H9 (cell line): ENCODE measurements around the gene OSBPL2. TPM values are rescaled to one million over a fixed set of nuclear protein-coding genes. Genes with fewer than 3 reads are reported as not detected.

Source experiments
- DNase-seq: peaks from one replicate; pipeline ENCODE4 v3.0.0-alpha.2; 2017
- H2AFZ ChIP-seq: one replicate; pipeline ENCODE4 v1.6.1; 2013; ENCODE audit warnings: mild to moderate bottlenecking, low read length, control low read depth, moderate library complexity
- H2AK5ac ChIP-seq: 2 replicates; pipeline ENCODE4 v1.6.1; 2013; ENCODE audit warnings: low read length, control low read depth, mixed read lengths; ENCODE audit not compliant: insufficient read length
- H2BK120ac ChIP-seq: one replicate; pipeline ENCODE4 v1.6.1; 2013; ENCODE audit warnings: low read depth, mild to moderate bottlenecking, low read length, control low read depth, inconsistent platforms; ENCODE audit not compliant: poor library complexity, severe bottlenecking
- H2BK12ac ChIP-seq: 2 replicates; pipeline ENCODE4 v1.6.1; 2013; ENCODE audit warnings: low read length, control low read depth, mixed read lengths, low read depth; ENCODE audit not compliant: insufficient read length
- H2BK15ac ChIP-seq: 2 replicates; pipeline ENCODE4 v1.6.1; 2013; ENCODE audit warnings: low read depth, low read length, control low read depth
- H2BK20ac ChIP-seq: one replicate; pipeline ENCODE4 v1.6.1; 2013; ENCODE audit warnings: low read depth, mild to moderate bottlenecking, low read length, control low read depth, inconsistent platforms; ENCODE audit not compliant: poor library complexity, severe bottlenecking
- H2BK5ac ChIP-seq: 2 replicates; pipeline ENCODE4 v1.6.1; 2013; ENCODE audit warnings: low read length, control low read depth, mixed read lengths; ENCODE audit not compliant: insufficient read length
- H3K14ac ChIP-seq: 2 replicates; pipeline ENCODE4 v1.6.1; 2013; ENCODE audit warnings: low read length, control low read depth; ENCODE audit not compliant: insufficient read depth
- H3K18ac ChIP-seq: 2 replicates; pipeline ENCODE4 v1.6.1; 2013; ENCODE audit warnings: low read depth, mild to moderate bottlenecking, mixed read lengths, low read length, control low read depth; ENCODE audit not compliant: insufficient read length
- H3K23ac ChIP-seq: 2 replicates; pipeline ENCODE4 v1.6.1; 2013; ENCODE audit warnings: low read length, control low read depth, mixed read lengths, low read depth; ENCODE audit not compliant: insufficient read length
- H3K23me2 ChIP-seq: 2 replicates; pipeline ENCODE4 v1.6.1; 2013; ENCODE audit warnings: low read depth, mild to moderate bottlenecking, mixed read lengths, low read length, control low read depth; ENCODE audit not compliant: insufficient read length, poor library complexity, severe bottlenecking
- H3K27ac ChIP-seq: 2 replicates; pipeline ENCODE4 v1.5.1; 2013; ENCODE audit warnings: low read length, control low read depth, mixed read lengths, low read depth; ENCODE audit not compliant: insufficient read length
- H3K27me3 ChIP-seq: 2 replicates; pipeline ENCODE4 v1.6.1; 2013; ENCODE audit warnings: low read length, control low read depth, inconsistent platforms; ENCODE audit not compliant: insufficient read depth
- H3K4ac ChIP-seq: 2 replicates; pipeline ENCODE4 v1.6.1; 2013; ENCODE audit warnings: low read depth, mild to moderate bottlenecking, control low read depth, inconsistent platforms, low read length, moderate library complexity
- H3K4me1 ChIP-seq: 2 replicates; pipeline ENCODE4 v1.6.1; 2013; ENCODE audit warnings: low read length, control low read depth, inconsistent platforms; ENCODE audit not compliant: insufficient read depth
- H3K4me2 ChIP-seq: 2 replicates; pipeline ENCODE4 v1.6.1; 2013; ENCODE audit warnings: low read length, control low read depth, mixed read lengths; ENCODE audit not compliant: insufficient read length, insufficient read depth
- H3K56ac ChIP-seq: 2 replicates; pipeline ENCODE4 v1.6.1; 2013; ENCODE audit warnings: low read depth, mild to moderate bottlenecking, mixed read lengths, low read length, control low read depth; ENCODE audit not compliant: insufficient read length
- H3K79me1 ChIP-seq: 2 replicates; pipeline ENCODE4 v1.6.1; 2013; ENCODE audit warnings: low read depth, mild to moderate bottlenecking, moderate library complexity, low read length, control low read depth, inconsistent platforms; ENCODE audit not compliant: insufficient read depth, poor library complexity, severe bottlenecking
- H3K79me2 ChIP-seq: 2 replicates; pipeline ENCODE4 v1.6.1; 2013; ENCODE audit warnings: low read length, control low read depth, inconsistent platforms; ENCODE audit not compliant: insufficient read depth
- H3K9ac ChIP-seq: 2 replicates; pipeline ENCODE4 v1.6.1; 2013; ENCODE audit warnings: low read length, control low read depth, mixed read lengths; ENCODE audit not compliant: insufficient read length; ENCODE audit errors: extremely low read depth
- H3K9me3 ChIP-seq: one replicate; pipeline ENCODE4 v1.6.1; 2013; ENCODE audit warnings: low read depth, low read length, inconsistent platforms; ENCODE audit not compliant: control insufficient read depth
- H3T11ph ChIP-seq: one replicate; pipeline ENCODE4 v1.6.1; 2013; ENCODE audit warnings: mild to moderate bottlenecking, low read length, control low read depth, inconsistent platforms
- H4K20me1 ChIP-seq: one replicate; pipeline ENCODE4 v1.6.1; 2013; ENCODE audit not compliant: control insufficient read depth, insufficient read length, insufficient read depth
- H4K5ac ChIP-seq: 2 replicates; pipeline ENCODE4 v1.6.1; 2013; ENCODE audit warnings: low read depth, mild to moderate bottlenecking, mixed read lengths, low read length, control low read depth; ENCODE audit not compliant: insufficient read length
- H4K8ac ChIP-seq: replicated peaks from 2 replicates; pipeline ENCODE4 v1.6.1; 2013; ENCODE audit warnings: low read length, control low read depth, mixed read lengths, low read depth; ENCODE audit not compliant: insufficient read length
- H4K91ac ChIP-seq: 2 replicates; pipeline ENCODE4 v1.6.1; 2013; ENCODE audit warnings: low read depth, mild to moderate bottlenecking, moderate library complexity, mixed read lengths, low read length, control low read depth; ENCODE audit not compliant: insufficient read length
- H3K27ac Mint-ChIP-seq, 3 experiments: 2 replicates in 2 of 3; 3 replicates in 1 of 3; pipeline ENCODE4 v1.8.0; 2020 to 2021; ENCODE audit warnings: mixed read lengths in 3 of 3, mild to moderate bottlenecking in 1 of 3, moderate library complexity in 1 of 3
- H3K27me3 Mint-ChIP-seq: 2 replicates; pipeline ENCODE4 v1.8.0; 2021; ENCODE audit warnings: low read depth, mild to moderate bottlenecking, moderate library complexity, mixed read lengths
- H3K36me3 Mint-ChIP-seq, 3 experiments: 2 replicates in 2 of 3; 3 replicates in 1 of 3; pipeline ENCODE4 v1.8.0; 2020 to 2021; ENCODE audit warnings: low read depth in 3 of 3, mixed read lengths in 3 of 3; ENCODE audit not compliant: insufficient read depth in 1 of 3
- H3K4me1 Mint-ChIP-seq, 2 experiments: 2 replicates each; pipeline ENCODE4 v1.8.0; 2020; ENCODE audit warnings: mixed read lengths in 2 of 2
- H3K4me3 Mint-ChIP-seq, 2 experiments: 2 replicates in 1 of 2; 3 replicates in 1 of 2; pipeline ENCODE4 v1.8.0; 2020 to 2021; ENCODE audit warnings: mild to moderate bottlenecking in 2 of 2, mixed read lengths in 2 of 2, moderate library complexity in 1 of 2
- H3K9me3 Mint-ChIP-seq, 2 experiments: 2 replicates in 1 of 2; 3 replicates in 1 of 2; pipeline ENCODE4 v1.8.0; 2020; ENCODE audit warnings: mild to moderate bottlenecking in 2 of 2, mixed read lengths in 2 of 2, moderate library complexity in 1 of 2
- WGBS: extraction: QIAGEN DNeasy Blood & Tissue Kit; methylation state at CpG from one replicate; pipeline ENCODE4 v1.1.7; 2013; ENCODE audit warnings: missing lambda C conversion rate, low lambda C conversion rate, mixed read lengths; ENCODE audit not compliant: insufficient read length; ENCODE audit errors: extremely low coverage; 5-methylcytosine and 5-hydroxymethylcytosine counted together
- total RNA-seq: library from RNA; stranded (reverse); gene quantifications from 2 replicates; pipeline ENCODE4 v1.2.1, GENCODE V29; 2021
- TF ChIP-seq, protein P1 (sequence below): fragments of 200-600 bp; sonication (generic); conservative IDR thresholded peaks from 3 replicates; pipeline ENCODE4 v1.8.0; 2021; ENCODE audit warnings: antibody characterized with exemption, mild to moderate bottlenecking

Gene OSBPL2
- total RNA-seq, 1 experiment from 2014 or later = 47.3 TPM

DNA sequence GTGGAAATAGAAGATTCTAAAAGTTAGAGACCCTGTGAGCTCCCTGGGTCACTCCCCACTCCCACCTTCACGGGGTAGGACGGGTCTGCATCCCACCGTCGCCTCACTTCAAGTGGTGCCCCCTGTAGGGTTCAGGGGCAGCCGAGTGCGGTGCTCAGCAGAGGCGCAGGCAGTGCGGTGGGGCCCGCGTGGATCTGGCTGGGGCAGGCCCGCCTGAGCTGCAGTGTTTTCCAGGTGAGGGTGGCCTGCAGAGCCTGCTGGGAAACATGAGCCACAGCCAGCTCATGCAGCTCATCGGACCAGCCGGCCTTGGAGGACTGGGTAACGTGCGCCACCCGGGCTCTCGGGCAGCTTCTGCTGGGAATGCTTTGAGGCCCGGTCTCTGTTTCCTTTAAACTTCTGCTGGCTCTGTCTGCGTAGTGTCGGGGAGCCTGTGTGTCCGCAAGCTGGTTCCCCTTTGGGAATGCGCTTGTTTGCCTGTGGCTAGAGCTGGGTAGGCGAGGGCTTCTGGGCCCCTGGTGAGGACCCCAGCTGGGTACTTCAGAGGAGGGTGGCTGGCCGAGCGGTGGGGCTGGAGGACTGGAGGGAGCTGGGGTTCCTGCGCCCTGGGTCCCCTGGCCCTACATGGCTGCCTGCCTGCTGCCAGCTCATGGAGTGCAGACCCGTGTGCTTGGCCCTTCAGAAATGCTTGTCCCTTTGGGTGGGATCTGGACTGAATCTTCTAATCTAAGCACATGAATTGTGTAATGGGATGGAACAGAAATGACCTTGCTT lies 68.3 kb downstream of the OSBPL2 start:
- no peaks in the 10 kb centered on the region for H3K27me3 ChIP-seq
- H3K79me1 ChIP-seq = no peaks in the 10 kb centered on the region
- H4K20me1 ChIP-seq = no peaks in the 10 kb centered on the region
- Mint-ChIP-seq H3K4me3 (no peak overlapping the region), H3K9me3 (no peaks in the 10 kb centered on the region), H3K36me3 (peaks cover 24 to 58% (median 55%) of the 10 kb centered on the region in 3 experiments), H3K27me3 (no peaks in the 10 kb centered on the region), H3K27ac (peak overlapping the region in 2 of 3 experiments; percentile 68 to 85; a peak in 2 of 7 replicates), H3K4me1 (peaks cover 14 to 19% of the 10 kb centered on the region in 2 experiments)
- H3K4me1 ChIP-seq = no peaks in the 10 kb centered on the region; the same call in 1 of the 2 replicates
- no peak overlapping the region for H3K27ac ChIP-seq
- WGBS = no CpG with 5 or more reads among the region's 27 CpGs
- no peak overlapping the region for H3T11ph ChIP-seq
- no peak overlapping the region for H2BK12ac ChIP-seq
- H3K4ac ChIP-seq = no peak overlapping the region
- H3K56ac ChIP-seq = no peak overlapping the region
- DNase-seq = no peak
- H4K8ac ChIP-seq = no peak overlapping the region
- H3K9ac ChIP-seq = no peak overlapping the region
- H2BK5ac ChIP-seq = no peak overlapping the region
- H3K23ac ChIP-seq = no peak overlapping the region
- no peaks in the 10 kb centered on the region for H3K9me3 ChIP-seq
- H3K4me2 ChIP-seq = no peak overlapping the region
- H3K18ac ChIP-seq = no peak overlapping the region
- H2AK5ac ChIP-seq = no peak overlapping the region
- H3K79me2 ChIP-seq = peaks cover 18% of the 10 kb centered on the region; the same call in 1 of the 2 replicates
- H3K14ac ChIP-seq = no peak overlapping the region
- H3K23me2 ChIP-seq = peaks cover 7% of the 10 kb centered on the region
- no peak overlapping the region for H2BK15ac ChIP-seq
- H4K5ac ChIP-seq = no peak overlapping the region
- H2AFZ ChIP-seq = no peak overlapping the region
- no peak overlapping the region for H2BK120ac ChIP-seq
- no peak overlapping the region for H2BK20ac ChIP-seq
- no peak overlapping the region for H4K91ac ChIP-seq
- TF ChIP-seq, protein P1, sequence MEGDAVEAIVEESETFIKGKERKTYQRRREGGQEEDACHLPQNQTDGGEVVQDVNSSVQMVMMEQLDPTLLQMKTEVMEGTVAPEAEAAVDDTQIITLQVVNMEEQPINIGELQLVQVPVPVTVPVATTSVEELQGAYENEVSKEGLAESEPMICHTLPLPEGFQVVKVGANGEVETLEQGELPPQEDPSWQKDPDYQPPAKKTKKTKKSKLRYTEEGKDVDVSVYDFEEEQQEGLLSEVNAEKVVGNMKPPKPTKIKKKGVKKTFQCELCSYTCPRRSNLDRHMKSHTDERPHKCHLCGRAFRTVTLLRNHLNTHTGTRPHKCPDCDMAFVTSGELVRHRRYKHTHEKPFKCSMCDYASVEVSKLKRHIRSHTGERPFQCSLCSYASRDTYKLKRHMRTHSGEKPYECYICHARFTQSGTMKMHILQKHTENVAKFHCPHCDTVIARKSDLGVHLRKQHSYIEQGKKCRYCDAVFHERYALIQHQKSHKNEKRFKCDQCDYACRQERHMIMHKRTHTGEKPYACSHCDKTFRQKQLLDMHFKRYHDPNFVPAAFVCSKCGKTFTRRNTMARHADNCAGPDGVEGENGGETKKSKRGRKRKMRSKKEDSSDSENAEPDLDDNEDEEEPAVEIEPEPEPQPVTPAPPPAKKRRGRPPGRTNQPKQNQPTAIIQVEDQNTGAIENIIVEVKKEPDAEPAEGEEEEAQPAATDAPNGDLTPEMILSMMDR = no peak
